Uterus (tissue), 2 donors: ENCODE results near the gene OR2T5.
"Not testable (repeated sequence)": the region's sequence is repeated elsewhere in the genome, so short reads cannot be mapped to it uniquely, and the experiment has no call there.

Experiments
- POLR2A ChIP-seq, 2 donors: fragments of 450-650 bp; IDR thresholded peaks; one replicate each; pipeline ENCODE4 v1.6.1; 2016; ENCODE audit warnings: antibody characterized with exemption in 2 of 2, mild to moderate bottlenecking in 1 of 2, moderate library complexity in 1 of 2
- TF ChIP-seq, protein P1 (sequence below), 4 experiments: fragments of 200-600 bp in 2 of 4; fragments of 450-650 bp in 2 of 4; sonication (generic) in 2 of 4; IDR thresholded peaks; one replicate each; pipeline ENCODE4 v1.5.1; 2016 to 2019; ENCODE audit warnings: antibody characterized with exemption in 4 of 4, mild to moderate bottlenecking in 2 of 4, moderate library complexity in 1 of 4

DNA sequence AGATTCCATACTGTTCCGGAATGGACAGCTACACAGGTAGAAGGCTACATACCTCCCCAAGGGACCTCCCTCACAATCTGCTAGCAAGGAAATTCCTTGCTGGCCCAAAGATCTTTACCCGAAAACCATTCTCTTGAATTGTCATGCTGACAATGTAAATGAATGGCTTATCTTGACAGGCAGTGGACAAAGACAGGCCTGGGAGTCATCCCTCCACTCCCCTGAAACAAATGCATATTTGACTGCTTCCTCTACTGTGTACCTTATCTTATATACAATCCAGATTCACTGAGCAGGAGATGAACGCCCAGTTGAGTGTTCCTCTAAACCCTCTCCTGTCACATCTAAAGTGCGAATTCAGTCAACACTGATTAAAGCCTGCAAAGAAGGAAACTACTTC lies 43.8 kb upstream of the OR2T5 start:
- TF ChIP-seq POLR2A (IDR thresholded peaks at IDR 0.05): not testable (repeated sequence)
- TF ChIP-seq, protein P1, sequence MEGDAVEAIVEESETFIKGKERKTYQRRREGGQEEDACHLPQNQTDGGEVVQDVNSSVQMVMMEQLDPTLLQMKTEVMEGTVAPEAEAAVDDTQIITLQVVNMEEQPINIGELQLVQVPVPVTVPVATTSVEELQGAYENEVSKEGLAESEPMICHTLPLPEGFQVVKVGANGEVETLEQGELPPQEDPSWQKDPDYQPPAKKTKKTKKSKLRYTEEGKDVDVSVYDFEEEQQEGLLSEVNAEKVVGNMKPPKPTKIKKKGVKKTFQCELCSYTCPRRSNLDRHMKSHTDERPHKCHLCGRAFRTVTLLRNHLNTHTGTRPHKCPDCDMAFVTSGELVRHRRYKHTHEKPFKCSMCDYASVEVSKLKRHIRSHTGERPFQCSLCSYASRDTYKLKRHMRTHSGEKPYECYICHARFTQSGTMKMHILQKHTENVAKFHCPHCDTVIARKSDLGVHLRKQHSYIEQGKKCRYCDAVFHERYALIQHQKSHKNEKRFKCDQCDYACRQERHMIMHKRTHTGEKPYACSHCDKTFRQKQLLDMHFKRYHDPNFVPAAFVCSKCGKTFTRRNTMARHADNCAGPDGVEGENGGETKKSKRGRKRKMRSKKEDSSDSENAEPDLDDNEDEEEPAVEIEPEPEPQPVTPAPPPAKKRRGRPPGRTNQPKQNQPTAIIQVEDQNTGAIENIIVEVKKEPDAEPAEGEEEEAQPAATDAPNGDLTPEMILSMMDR (IDR thresholded peaks at IDR 0.05): not testable (repeated sequence)
